H54 (cell line): Measurements from ENCODE around the gene CSAD.
"Not testable (repeated sequence)": the region's sequence is repeated elsewhere in the genome, so short reads cannot be mapped to it uniquely, and the experiment has no call there.

ENCODE experiments used
- DNase-seq: peaks from one replicate; pipeline ENCODE4 v3.0.0; 2011; ENCODE audit warnings: low spot score, mixed read lengths; ENCODE audit not compliant: insufficient read length
- FAIRE-seq: peaks from 3 replicates; lab custom pipeline; 2011; peaks lifted over from hg19 to GRCh38; lab: Jason Lieb, UNC
- POLR2A ChIP-seq: IDR thresholded peaks from 2 replicates; pipeline ENCODE4 v1.6.1; 2011; ENCODE audit warnings: low read depth, mild to moderate bottlenecking, low read length

The CSAD gene

DNA sequence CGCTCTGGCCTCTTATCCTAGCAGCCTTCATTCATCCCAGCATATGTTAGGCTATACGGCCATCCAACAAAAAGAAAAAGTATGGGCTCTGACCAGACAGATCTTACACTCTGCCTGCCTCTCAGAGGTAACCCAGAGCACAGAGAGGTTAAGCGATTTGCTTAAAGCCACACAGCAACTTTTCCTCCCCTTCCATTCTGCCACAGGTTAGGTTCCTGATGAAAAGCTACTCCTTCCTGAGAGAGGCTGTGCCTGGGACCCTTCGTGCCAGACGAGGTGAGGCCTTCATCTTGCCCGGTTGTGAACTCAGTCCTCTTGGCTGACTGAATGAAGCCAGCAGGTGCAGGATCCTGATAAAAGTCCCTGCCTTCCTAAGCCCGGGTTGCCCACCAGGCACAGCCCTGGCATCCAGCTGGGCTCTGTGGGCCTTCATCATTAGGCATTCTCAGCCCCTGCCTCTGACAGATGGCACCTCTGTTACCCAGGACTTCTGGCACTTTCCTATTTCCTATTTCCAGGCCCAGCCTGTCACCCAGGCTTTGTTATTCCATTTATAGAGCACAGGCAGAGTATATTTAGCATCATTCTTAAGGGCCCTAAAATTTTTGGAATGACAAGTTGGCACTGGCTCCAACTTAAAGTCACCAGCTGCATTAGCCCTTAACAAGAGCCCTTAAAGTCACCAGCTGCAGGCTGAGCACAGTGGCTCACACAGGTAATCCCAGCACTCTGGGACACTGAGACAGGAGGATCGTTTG lies 64.7 kb downstream of the CSAD start:
- no peak for FAIRE-seq
- DNase-seq: no peak
- TF ChIP-seq POLR2A: no peak

GRCh38 chr12:53115112-53115890 lies 65.4 kb downstream of the CSAD start:
- TF ChIP-seq POLR2A: no peak
- no peak for FAIRE-seq
- no peak for DNase-seq

- TF ChIP-seq POLR2A: no peak
- no peak for FAIRE-seq
- no peak for DNase-seq
These were observed 66.8 kb downstream of the CSAD start for GRCh38 chr12:53113951-53114350.

GRCh38 chr12:53113136-53113705 lies 67.5 kb downstream of the CSAD start:
- TF ChIP-seq POLR2A: no peak
- DNase-seq (no peak), FAIRE-seq (no peak)

- not testable (repeated sequence) for FAIRE-seq, DNase-seq
These were observed 68.3 kb downstream of the CSAD start for GRCh38 chr12:53112431-53112830.
